Small intestine (tissue), 7 donors: Measurements from ENCODE around the gene DEPDC4. TPM values are rescaled to one million over a fixed set of nuclear protein-coding genes. Genes with fewer than 3 reads are reported as not detected.
"Not testable (repeated sequence)": the region's sequence is repeated elsewhere in the genome, so short reads cannot be mapped to it uniquely, and the experiment has no call there.

Experiments used
- DNase-seq, 2 donors: peaks; one replicate each; pipeline versions ENCODE4 v3.0.0 to v3.0.0-alpha.2; 2013
- FAIRE-seq: peaks from 2 replicates; lab custom pipeline; 2012; peaks lifted over from hg19 to GRCh38; lab: Jason Lieb, UNC
- H3K27ac ChIP-seq, 3 donors: one replicate each; pipeline ENCODE4 v1.5.1; 2013; ENCODE audit warnings: low read length in 2 of 3, mild to moderate bottlenecking in 2 of 3, control low read depth in 1 of 3, inconsistent platforms in 1 of 3, low read depth in 1 of 3, moderate library complexity in 1 of 3
- H3K27me3 ChIP-seq, 3 donors: one replicate each; pipeline ENCODE4 v1.6.1; 2013; ENCODE audit warnings: low read length in 3 of 3, inconsistent platforms in 1 of 3; ENCODE audit not compliant: control insufficient read depth in 3 of 3, insufficient read depth in 3 of 3
- H3K36me3 ChIP-seq, 3 donors: one replicate each; pipeline ENCODE4 v1.6.1; 2013; ENCODE audit warnings: low read length in 3 of 3, inconsistent platforms in 1 of 3, low read depth in 1 of 3, mild to moderate bottlenecking in 1 of 3, moderate library complexity in 1 of 3; ENCODE audit not compliant: control insufficient read depth in 3 of 3, insufficient read depth in 2 of 3
- H3K4me1 ChIP-seq, 3 donors: one replicate each; pipeline ENCODE4 v1.6.1; 2013; ENCODE audit warnings: low read length in 2 of 3, inconsistent platforms in 1 of 3, low read depth in 1 of 3, mild to moderate bottlenecking in 1 of 3, moderate library complexity in 1 of 3; ENCODE audit not compliant: control insufficient read depth in 3 of 3, insufficient read depth in 2 of 3
- H3K4me3 ChIP-seq, 3 donors: one replicate each; pipeline ENCODE4 v1.5.1; 2013; ENCODE audit warnings: low read length in 3 of 3, control low read depth in 1 of 3, inconsistent platforms in 1 of 3, low read depth in 1 of 3, mild to moderate bottlenecking in 1 of 3, moderate library complexity in 1 of 3
- H3K9me3 ChIP-seq, 2 donors: one replicate each; pipeline ENCODE4 v1.6.1; 2013; ENCODE audit warnings: low read depth in 1 of 2, low read length in 1 of 2; ENCODE audit not compliant: control insufficient read depth in 2 of 2, insufficient read depth in 1 of 2
- WGBS, 3 donors: extraction: QIAGEN DNeasy Blood & Tissue Kit; methylation state at CpG; one replicate each; pipeline ENCODE4 v1.1.7; 2013; 5-methylcytosine and 5-hydroxymethylcytosine counted together
- polyA plus RNA-seq, 4 donors: library from polyadenylated mRNA; stranded (reverse) in 3 of 4; unstranded in 1 of 4; fragments of 200-250 nt in 3 of 4; fragments of 120-200 nt in 1 of 4; gene quantifications; one replicate each; pipeline versions ENCODE4 v1.2.1 to v1.2.3, GENCODE V29; 2013
- donor health status: healthy with polysubstance abuse.
- donor health status: control.
- donor health status: control.
- donor health status: Bipolar disorder and iron deficiency.
- donor health status: healthy.

Gene DEPDC4
- polyA plus RNA-seq, 4 donors: 0.67 to 3.6 (median 1.5) TPM

- Histone ChIP-seq H3K4me1 (peaks cover 0 to 6% (median 2%) of the 10 kb centered on the region in 3 donors), H3K9me3 (no peaks in the 10 kb centered on the region), H3K4me3 (no peak overlapping the region), H3K27me3 (no peaks in the 10 kb centered on the region), H3K27ac (no peak overlapping the region), H3K36me3 (peaks cover 0 to 3% (median 0%) of the 10 kb centered on the region in 3 donors)
- 83 to 87% (median 85%) methylated on average over 4 of the region's 4 CpGs for WGBS, 3 donors
- DNase-seq (no peak), FAIRE-seq (no peak)
These were observed 6.9 kb upstream of the DEPDC4 start for GRCh38 chr12:100273782-100274181.

- Histone ChIP-seq H3K4me1 (peaks cover 0 to 2% (median 2%) of the 10 kb centered on the region in 3 donors), H3K4me3 (peak overlapping the region in 2 of 3 donors; percentile 69 to 85), H3K36me3 (no peaks in the 10 kb centered on the region), H3K27me3 (no peaks in the 10 kb centered on the region), H3K9me3 (no peaks in the 10 kb centered on the region), H3K27ac (no peak overlapping the region)
- 34 to 49% (median 40%) methylated on average over 5 of the region's 5 CpGs for WGBS, 3 donors
- FAIRE-seq: no peak
- DNase-seq: peak in 1 of 2 donors; percentile 22
These were observed 2.1 kb upstream of the DEPDC4 start for GRCh38 chr12:100268835-100269564.

- FAIRE-seq: no peak
- whole genome bisulfite sequencing, 3 donors: 0 to 1% (median 1%) methylated on average over 33 of the region's 33 CpGs
These were observed 863 bp upstream of the DEPDC4 start for GRCh38 chr12:100267603-100268281.

GRCh38 chr12:100266585-100266834 lies 369 bp downstream of the DEPDC4 start:
- no peaks in the 10 kb centered on the region for H3K36me3 ChIP-seq
- FAIRE-seq: no peak
- no peaks in the 10 kb centered on the region for H3K27me3 ChIP-seq
- no peaks in the 10 kb centered on the region for H3K9me3 ChIP-seq
- WGBS, 3 donors: 0 to 2% (median 1%) methylated on average over 6 of the region's 6 CpGs
- H3K4me3 ChIP-seq: peak overlapping the region; percentile 69 to 95 (median 85)
- peak in 1 of 2 donors; percentile 93 for DNase-seq
- peaks cover 0 to 2% (median 2%) of the 10 kb centered on the region in 3 donors for H3K4me1 ChIP-seq
- H3K27ac ChIP-seq: peak overlapping the region; percentile 62 to 99 (median 98)

More at GRCh38 chr12:100267603-100268281, 863 bp upstream of the DEPDC4 start:
- Histone ChIP-seq H3K4me1 (peaks cover 0 to 2% (median 2%) of the 10 kb centered on the region in 3 donors), H3K27ac (peak overlapping the region; percentile 96 to 99 (median 98)), H3K4me3 (peak overlapping the region; percentile 69 to 95 (median 85)), H3K9me3 (no peaks in the 10 kb centered on the region), H3K27me3 (no peaks in the 10 kb centered on the region), H3K36me3 (no peaks in the 10 kb centered on the region)
- DNase-seq: peak in 1 of 2 donors; percentile 47

GRCh38 chr12:100265732-100266584 lies 921 bp downstream of the DEPDC4 start:
- 34 to 54% (median 42%) methylated on average over 11 of the region's 11 CpGs for WGBS, 3 donors
- peak overlapping the region; percentile 65 to 99 (median 98) for H3K27ac ChIP-seq

GRCh38 chr12:100265107-100265506 lies 1.8 kb downstream of the DEPDC4 start:
- not testable (repeated sequence) for H3K36me3 ChIP-seq, H3K27me3 ChIP-seq, H3K9me3 ChIP-seq, H3K27ac ChIP-seq, H3K4me1 ChIP-seq, DNase-seq, H3K4me3 ChIP-seq, FAIRE-seq
- 98 to 99% (median 98%) methylated on average over 5 of the region's 5 CpGs for WGBS, 3 donors

More at GRCh38 chr12:100265732-100266584, 921 bp downstream of the DEPDC4 start:
- Histone ChIP-seq H3K36me3 (no peaks in the 10 kb centered on the region), H3K4me3 (peak overlapping the region; percentile 69 to 95 (median 85)), H3K27me3 (no peaks in the 10 kb centered on the region), H3K4me1 (peaks cover 0 to 2% (median 2%) of the 10 kb centered on the region in 3 donors), H3K9me3 (no peaks in the 10 kb centered on the region)
- DNase-seq (no peak), FAIRE-seq (no peak)

- Histone ChIP-seq H3K9me3 (no peaks in the 10 kb centered on the region), H3K27me3 (no peaks in the 10 kb centered on the region), H3K27ac (no peak overlapping the region), H3K4me3 (no peak overlapping the region), H3K4me1 (no peaks in the 10 kb centered on the region), H3K36me3 (no peaks in the 10 kb centered on the region)
- DNase-seq (no peak), FAIRE-seq (no peak)
- WGBS, 3 donors: 84 to 91% (median 89%) methylated on average over 5 of the region's 5 CpGs
These were observed 3.7 kb downstream of the DEPDC4 start for GRCh38 chr12:100263131-100263530.

- 95 to 100% (median 96%) methylated on average over 1 of the region's 1 CpG for WGBS, 3 donors
- FAIRE-seq: no peak
These were observed 8.8 kb downstream of the DEPDC4 start for GRCh38 chr12:100258127-100258526.

More at GRCh38 chr12:100258127-100258526, 8.8 kb downstream of the DEPDC4 start:
- Histone ChIP-seq H3K4me1 (peaks cover 0 to 4% (median 0%) of the 10 kb centered on the region in 3 donors), H3K36me3 (no peaks in the 10 kb centered on the region), H3K4me3 (no peak overlapping the region), H3K27ac (no peak overlapping the region), H3K9me3 (no peaks in the 10 kb centered on the region), H3K27me3 (no peaks in the 10 kb centered on the region)
- no peak for DNase-seq
